DMS153 (cell line): ENCODE data around the gene SHROOM3.
"Not testable (repeated sequence)": the region's sequence is repeated elsewhere in the genome, so short reads cannot be mapped to it uniquely, and the experiment has no call there.

Source experiments
- DNase-seq: peaks from one replicate; lab custom pipeline; 2025; lab: John Stamatoyannopoulos, UW

Gene SHROOM3

DNA sequence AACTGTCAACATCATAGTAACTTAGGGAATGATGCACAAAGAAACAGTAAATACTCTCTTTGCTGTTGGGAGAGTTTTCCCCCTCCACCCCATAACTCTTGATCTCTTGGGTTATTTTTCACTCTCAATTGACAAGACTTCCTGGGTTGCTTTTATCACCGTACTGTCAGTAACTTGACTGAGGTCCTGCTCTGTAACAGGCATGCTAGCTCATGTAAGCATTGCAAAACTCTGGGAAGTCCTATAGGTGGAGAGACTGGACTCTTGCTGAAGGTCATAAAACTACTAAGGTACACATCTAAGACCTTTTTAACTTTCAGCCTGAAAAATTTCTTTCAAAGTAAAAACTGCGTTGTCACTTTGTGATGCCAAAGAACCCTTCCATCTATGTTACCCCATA lies 10.9 kb downstream of the SHROOM3 start:
- no peak for DNase-seq

DNA sequence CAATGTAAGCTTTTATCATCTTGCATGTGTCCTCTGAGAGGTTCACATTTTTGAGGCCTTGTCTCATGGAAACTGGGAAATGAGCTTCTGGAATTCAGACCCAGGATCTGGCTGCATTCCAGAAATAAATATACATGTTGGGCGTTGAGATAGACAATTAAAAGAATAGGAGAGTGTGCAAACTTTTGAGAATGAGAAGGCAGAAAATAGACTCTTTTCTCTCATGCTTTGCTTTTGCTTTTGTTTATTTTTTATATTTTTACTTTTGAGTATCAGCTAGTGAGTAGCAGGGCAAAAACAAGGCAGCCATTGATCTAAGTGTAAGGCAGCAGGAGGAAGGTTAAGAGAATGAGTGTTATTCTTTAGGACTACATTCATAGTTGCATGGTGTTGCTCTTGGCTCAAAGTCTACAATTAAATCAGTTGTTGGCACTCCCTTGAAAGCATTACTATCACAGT lies 12.4 kb downstream of the SHROOM3 start:
- DNase-seq, result no peak

DNA sequence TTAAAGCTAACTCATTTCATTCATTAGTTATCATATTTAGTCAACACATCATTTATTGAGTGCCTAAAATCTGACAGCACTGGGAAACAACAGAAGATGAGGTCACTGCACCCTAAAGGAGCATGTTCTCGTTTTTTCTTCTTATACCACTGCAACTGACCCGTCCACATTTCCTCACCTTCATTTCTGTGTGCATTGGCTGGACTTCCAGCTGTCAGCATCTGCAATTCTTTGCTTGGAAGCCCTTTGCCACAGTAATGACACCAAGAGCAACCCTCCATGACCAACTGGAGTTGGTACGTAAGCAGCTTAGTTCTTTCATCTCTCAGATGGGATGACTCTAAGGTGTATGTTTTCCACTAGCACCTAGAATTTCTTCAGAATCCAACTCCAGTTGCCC lies 13.2 kb downstream of the SHROOM3 start:
- DNase-seq, result no peak

DNA sequence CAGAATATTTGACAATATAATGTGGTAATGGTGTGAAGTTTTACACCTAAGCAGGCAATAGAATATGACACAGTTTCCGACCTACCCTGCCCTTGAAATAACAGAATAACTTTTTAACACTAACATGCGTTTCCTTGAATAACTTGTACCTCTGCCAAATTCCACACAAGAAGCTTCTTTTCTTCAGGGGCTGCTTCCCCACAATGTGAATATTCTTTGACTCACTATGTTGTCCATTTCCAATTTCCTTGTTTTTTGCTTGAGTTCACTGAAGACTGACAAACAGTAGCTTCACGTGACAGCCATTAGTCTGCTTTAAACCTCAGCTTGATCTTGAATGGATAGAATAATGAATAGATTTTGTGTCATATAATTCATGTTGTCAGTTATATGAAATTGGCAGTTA lies 14.3 kb downstream of the SHROOM3 start:
- DNase-seq, result no peak

DNA sequence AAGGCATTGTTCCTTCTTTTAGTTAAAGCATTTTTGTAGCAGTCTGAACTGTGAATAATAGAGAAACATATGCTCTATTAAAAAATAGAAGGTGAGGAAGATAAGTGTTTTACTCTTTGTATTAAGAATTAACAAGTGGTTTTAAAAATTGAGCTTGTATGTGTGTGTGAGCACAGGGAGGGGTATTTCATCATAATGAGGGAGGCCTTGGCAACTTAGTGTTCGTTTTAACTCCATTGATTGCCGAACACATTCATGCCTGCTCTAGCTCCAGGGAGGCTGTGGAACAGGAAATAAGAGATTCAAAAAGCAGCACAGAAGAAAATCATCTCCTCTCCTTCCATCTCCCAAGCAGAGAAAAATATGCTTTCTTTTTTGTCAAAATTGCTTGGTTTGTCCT lies 14.8 kb downstream of the SHROOM3 start:
- no peak for DNase-seq

DNA sequence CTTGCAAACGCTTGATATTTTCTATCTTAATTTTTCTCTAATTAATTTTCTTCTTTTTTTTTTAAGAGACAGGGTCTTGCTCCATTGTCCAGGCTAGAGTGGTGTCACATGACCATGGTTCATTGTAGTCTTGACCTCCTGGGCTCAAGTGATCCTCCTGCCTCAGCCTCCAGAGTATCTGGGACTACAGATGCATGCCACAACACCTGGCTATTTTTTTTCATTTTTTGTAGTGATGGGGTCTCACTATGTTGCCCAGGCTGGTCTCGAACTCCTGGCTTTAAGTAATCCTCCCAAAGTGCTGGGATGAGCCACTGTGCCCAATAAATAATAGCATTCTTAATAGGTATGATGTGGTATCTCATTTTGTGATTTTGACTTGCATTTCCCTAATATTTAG lies 18.2 kb downstream of the SHROOM3 start:
- no peak for DNase-seq

DNA sequence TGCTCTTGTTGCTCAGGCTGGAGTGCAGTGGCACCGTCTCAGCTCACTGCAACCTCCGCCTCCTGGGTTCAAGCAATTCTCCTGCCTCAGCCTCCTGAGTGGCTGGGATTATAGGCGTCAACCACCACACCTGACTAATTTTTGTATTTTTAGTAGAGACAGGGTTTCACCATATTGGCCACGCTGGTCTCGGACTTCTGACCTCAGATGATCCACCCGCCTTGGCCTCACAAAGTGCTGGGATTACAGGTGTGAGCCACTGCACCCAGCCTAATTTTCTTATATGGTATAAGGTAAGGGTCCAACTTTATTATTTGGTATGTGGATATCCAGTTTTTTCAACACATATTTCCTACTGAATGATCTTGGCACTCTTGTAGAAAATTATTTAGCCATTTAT lies 19.0 kb downstream of the SHROOM3 start:
- DNase-seq, result not testable (repeated sequence)

DNA sequence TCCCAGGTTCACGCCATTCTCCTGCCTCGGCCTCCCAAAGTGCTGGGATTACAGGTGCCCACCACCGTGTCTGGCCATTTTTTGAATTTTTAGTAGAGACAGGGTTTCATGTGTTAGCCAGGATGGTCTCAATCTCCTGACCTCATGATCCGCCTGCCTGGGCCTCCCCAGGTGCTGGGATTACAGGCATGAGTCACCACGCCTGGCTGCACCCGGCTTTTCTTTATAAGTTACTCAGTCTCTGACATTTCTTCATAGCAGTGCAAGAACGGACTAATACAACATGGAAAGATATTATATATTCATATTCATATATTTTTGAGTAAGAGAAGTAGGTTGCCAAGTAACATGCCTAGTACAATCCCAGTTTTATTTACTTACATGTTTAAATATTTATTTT lies 22.9 kb downstream of the SHROOM3 start:
- DNase-seq, result no peak

DNA sequence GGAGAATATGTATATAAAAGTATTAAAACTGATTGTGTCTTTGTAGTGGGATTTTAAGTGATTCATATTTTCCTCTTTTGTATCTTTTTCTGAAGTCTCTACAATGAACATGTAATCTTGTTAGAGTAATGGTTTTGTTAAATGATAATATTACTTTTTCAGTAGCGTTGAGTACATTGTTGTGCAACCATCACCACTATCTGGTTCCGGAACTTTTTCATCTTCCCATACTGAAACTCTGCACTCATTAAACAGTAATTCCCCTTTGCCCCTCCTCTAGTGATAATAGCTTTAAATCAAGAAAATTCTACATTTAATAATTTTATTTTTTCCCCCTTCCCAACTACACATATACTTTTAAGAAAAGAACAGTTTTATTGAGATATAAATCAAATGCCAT lies 23.3 kb downstream of the SHROOM3 start:
- DNase-seq, result no peak

DNA sequence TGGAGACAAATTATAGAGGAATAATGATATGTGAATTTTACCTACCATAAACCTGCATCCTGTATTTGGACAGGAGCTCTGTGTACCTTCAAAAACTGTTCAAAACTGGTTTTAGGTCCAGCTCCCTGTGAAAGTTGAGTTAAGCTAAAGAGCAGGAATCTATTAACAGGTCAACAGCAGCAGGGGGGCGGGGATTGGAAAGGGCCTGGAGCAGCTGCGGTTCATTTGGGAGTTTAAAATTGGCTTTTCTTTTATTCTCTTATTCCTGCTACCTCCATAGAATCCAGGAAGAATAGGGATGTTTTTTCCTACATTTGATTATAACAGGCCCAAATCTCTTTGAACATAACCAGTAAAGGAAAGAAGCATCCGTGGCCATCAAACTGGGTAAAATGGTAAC lies 23.8 kb downstream of the SHROOM3 start:
- no peak for DNase-seq

DNA sequence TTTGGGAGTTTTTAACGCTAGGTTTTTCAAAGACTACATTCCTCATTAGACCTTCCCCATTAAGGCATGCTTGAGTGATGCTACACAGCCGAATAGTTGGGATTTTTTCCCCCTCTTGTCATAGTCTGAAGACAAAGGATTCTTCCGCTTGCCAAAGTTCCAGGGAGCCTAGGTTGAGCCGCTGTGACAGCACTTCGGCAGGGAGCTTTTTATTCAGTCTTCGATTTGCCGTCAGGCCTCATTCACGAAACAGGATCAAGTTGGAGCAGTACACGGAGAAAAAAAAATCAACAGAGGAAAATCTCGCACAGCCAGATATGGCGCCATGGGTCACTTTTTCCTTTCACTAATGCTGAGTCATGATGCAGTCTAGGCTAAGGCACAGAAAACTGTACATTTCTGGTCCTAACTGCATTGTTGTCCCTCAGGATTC lies 24.3 kb downstream of the SHROOM3 start:
- no peak for DNase-seq

DNA sequence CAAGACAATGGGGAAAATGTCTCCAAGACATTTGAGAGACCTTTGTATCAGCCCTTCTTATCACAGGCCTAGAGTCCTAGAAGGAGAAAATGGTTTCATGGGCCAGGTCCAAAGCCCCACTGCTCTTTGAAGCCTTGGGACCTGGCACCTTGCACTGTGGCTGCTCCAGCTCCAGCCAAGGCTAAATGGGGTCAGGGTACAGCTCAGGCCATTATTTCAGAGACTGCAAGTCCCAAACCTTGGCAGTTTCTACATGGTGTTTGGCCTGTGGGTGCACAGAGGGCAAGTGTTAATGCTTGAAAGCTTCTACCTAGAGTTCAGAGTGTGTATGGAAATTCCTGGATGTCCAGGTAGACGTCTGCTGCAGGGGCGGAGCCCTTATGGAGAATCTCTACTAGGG lies 28.5 kb downstream of the SHROOM3 start:
- DNase-seq, result no peak

DNA sequence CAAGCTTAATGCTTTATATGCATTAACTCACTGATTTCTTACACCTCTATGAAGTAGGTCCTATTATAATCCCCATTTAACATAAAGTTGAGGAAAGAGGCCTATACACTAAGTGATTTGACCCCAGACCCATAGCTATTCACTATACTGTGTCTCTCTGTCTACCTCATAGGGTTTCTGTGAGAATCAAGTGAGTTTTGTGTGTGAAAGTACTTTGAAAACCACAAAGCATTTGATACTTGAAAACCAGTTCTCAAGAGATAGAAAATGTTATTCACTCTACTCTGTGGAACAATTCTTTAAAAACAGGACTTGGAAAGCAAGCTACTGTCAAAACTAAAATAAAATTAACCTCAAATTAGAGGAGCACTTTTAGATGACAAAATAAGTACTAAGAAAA lies 35.0 kb downstream of the SHROOM3 start:
- DNase-seq, result no peak

DNA sequence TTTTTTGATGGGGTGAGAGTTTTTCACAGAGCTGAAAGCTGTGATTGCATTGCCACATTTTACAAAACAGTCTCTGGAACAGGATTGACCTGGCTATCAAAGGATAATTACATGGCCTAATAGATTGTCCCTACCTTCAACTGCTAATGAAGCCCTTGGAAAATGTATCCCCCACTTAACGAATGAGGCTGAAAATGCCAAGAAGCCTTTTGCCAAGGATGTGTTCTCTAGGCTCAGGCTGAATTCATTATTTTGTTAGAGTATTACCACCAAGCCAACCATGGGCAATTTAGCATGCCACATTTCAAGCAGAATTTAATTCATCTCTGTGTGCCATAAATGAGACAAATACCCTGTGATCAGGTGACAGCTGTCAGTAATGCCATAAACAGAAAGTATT lies 35.5 kb downstream of the SHROOM3 start:
- no peak for DNase-seq

DNA sequence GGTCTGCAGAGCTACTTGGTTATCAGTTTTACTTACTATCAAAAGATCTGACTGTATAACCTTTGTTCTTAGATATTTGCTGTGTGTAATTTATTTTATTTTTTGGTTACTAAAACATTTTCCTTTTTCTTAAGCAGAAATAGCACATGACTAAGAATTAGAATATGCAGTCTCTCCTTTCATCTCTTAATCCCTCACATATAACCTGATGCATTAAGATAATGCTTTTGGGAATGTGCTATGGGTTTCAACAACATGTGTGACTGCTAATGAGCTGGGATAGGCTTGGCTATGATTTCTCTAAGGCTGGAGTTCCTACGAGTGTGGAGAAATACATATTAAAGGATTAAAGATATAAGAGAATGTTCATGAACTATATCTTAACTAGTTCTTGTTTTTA lies 41.5 kb downstream of the SHROOM3 start:
- DNase-seq, result no peak

DNA sequence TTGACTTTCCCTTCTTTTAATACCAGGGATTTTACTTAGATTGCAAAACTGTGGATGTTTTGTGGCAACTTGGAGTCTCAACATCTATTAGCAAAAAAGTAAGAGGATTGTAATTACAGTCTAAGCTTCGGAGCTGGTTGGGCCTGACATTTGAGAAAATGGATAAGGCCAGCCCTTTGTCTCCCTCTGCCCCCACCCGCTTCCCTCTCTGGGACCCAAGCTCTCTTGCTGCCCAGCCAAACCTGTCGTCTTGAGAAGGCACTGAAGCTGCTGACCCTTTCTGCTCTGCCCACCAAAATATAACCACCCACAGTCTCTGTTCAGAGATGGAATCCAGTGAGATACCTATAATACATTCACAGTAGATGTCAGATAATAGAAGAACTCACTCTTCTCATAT lies 49.6 kb downstream of the SHROOM3 start:
- no peak for DNase-seq

DNA sequence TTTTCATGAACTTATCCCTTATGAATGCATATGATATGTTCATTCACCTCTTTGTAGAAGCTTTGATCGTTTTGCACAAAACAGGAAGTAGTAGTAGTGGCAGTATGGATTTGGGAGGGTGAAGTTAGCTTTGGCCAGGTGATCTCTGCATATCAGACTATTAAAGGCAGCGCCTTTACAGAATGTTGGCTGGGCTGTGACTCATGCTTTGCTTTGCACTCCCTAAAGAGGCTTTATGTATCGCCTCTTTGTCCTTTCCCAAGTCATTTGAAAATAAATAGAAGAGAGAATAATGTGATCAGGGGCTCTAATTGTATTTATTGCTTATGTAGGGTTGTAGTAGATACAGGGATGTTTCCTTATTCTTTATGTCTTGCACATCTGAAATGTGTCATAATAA lies 50.4 kb downstream of the SHROOM3 start:
- DNase-seq, result peak; percentile 90

DNA sequence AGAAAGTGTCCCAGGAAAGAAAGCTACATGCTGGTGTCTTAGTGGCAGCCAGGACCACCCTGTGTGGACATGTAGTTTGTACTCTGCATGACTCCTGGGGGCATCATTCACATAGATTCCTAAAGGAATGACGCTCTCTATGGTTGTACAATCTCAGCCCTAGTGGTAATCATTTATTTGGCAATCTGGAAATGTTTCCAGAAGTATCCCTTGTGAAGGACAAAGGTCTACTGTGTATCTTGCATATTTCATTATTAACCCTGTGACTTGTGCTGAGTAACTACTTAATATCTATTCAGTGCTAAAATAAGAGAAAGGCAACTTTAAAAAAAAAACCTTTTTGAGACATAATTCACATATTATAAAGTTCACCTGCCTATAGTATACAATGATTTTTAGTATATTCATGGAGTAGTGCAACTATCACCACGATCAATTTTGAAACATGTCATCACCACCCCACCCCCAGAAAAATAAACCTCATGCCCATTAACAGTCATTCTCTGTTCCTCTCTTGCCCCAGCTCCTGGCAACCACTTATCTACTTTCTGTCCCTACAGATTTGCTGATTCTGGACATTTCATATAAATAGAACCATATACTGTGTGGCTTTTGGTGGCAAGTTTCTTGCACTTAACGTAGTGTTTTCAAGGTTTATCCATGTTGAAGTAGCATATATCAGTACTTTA lies 51.7 kb downstream of the SHROOM3 start:
- no peak for DNase-seq

DNA sequence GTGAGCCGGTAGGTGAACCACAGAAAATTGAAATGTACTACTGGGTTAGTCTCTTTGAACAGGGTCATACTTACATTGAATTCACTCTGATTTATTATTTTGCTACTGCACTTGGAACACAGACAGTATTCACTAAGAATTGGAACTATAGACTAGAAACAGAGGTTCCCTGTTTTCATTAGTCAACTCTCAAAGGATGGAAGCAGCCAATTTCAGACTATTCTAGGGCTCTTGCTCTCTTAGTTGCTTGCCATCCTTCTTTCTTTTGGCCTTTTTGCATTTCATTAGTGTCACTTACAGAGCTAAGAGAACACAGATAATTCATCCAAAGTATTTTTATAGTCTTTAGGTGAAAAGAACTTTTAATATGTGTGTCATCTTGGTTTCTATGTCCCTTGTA lies 52.6 kb downstream of the SHROOM3 start:
- no peak for DNase-seq

DNA sequence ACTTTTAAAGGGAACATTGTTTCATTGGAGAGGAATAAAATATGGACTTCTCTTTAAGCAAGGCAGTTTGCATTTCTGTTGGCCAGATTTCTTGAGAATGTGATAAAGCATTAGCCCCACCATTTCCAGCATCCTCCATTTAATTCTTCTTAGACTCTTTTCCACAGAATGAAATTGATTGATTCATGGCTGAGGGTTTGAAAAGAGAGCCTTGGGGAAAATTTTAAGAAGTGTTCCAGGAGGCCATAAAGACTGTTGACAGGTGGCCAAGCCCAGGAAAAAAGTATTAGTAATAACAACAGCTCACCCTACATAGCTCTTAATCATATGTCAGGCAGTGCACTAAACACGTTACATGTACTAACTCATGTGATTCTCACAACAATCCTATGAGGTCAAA lies 53.4 kb downstream of the SHROOM3 start:
- no peak for DNase-seq

DNA sequence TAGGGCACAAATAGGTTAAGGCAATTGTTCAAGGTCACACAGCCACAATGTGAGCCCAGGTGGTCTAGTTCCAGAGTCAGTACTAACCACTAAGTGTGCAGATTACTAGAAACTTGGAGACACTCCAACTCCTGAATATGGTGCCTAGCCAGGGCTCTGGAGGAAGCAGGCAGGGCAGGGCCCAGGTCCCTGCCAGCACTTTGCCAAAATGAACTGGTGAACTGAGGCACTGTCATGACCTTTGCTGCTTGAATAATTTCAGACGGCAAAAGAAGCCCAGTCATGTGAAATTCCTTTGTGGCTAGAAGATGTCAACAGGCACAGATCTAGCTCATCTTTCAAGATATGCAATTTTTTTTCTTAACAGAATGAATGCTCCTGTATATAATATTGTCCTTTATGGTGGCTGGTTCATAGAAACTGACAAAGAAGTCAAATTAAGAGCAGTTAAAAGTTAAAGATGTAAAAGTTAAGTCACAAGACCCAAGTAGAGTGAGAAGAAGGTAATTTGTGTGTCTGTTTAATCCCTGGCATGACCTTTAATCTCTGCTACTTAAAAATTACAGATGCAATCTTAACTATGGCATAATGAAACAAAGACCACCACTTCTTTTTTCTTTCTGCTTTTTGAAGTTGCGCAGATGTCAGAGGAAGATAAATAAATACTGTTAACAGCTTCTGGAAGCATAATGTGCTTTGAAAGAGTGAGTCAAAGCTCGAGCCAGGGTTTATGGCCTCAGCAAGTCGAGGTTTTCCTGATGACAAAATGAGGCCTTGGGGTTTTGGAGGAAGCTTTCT lies 54.1 kb downstream of the SHROOM3 start:
- DNase-seq, result no peak

DNA sequence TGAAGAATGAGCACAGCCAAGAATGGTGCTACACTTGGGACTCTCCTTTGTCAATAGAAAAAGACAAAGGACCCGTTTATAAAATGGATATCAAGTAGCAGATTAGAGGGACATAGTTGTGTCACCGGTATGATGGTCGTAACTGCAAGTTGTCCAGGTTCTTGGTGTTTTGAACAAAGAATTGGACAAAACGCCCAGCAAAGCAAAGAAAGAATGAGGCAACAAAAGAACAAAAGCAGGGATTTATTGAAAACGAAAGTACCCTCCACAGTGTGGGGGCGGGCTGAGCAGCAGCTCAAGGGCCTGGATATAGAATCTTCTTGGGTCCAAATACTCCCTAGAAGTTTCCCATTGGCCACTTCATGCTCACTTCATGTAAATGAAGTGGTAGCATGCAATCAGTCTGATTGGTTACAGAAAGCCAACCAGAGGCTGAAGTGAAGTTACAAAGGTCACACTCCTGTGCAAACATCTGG lies 54.7 kb downstream of the SHROOM3 start:
- no peak for DNase-seq

DNA sequence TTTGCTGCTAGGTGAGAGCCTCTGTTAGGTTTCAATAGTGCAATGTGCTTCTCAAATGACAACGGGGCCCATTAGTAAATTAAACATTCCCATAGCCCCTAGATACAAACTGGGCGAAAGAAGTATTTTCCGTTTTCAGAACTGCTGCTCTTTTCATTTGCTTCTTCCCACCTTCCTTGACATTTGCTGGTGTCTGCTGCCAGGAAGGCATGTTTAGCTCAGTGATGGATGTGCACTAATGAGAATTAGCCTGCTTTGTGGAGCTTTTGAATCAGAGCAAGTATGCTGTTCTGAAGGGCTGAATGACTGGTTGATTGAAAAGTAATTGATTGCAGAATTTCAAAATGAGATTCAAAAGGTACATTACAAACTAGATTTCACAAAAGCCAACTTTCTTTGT lies 57.0 kb downstream of the SHROOM3 start:
- no peak for DNase-seq

DNA sequence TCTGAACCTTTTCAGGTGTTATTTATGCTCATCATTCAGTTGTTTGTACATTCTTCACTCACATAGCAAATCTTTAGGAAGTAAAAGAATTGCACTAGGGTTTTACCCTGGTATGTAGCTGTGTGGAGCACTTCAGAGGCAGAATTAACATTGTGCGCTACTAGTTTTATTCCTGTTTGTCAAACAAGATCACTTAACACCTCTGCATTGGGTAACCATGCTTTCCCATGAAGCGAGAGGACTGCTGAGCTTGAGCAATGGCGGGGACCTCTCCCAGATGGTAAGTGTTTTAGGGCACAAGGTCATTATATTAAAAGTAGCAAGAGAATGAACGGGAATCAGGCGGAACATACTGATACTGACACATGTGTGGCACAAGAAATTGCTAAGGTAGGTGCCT lies 59.2 kb downstream of the SHROOM3 start:
- no peak for DNase-seq
